Measurements from ENCODE around the gene MFSD6. TPM values are rescaled to one million over a fixed set of nuclear protein-coding genes. Genes with fewer than 3 reads are reported as not detected.

Gene MFSD6
- total RNA-seq, 1 donor from 2014 or later = 52.4 TPM

GRCh38 chr2:190481339-190481738, 73.2 kb downstream of the MFSD6 start:
- no peaks in the 10 kb centered on the region for H3K36me3 ChIP-seq (ENCODE audit: control insufficient read depth, insufficient read depth, low read length)
- DNase-seq (ENCODE audit: low read depth) = no peak
- H3K4me3 ChIP-seq (ENCODE audit: low read depth, low read length) = no peak overlapping the region
- no peak for TF ChIP-seq CTCF (IDR thresholded peaks at IDR 0.05; ENCODE audit: insufficient read depth, low read length, poor library complexity, severe bottlenecking)
- H3K27me3 ChIP-seq (ENCODE audit: control insufficient read depth, insufficient read depth, low read length) = no peaks in the 10 kb centered on the region

GRCh38 chr2:190482451-190482850, 74.3 kb downstream of the MFSD6 start:
- Histone ChIP-seq H3K27me3 (ENCODE audit: control insufficient read depth, insufficient read depth, low read length) (no peaks in the 10 kb centered on the region), H3K4me3 (ENCODE audit: low read depth, low read length) (no peak overlapping the region), H3K36me3 (ENCODE audit: control insufficient read depth, insufficient read depth, low read length) (no peaks in the 10 kb centered on the region)
- no peak for TF ChIP-seq CTCF (IDR thresholded peaks at IDR 0.05; ENCODE audit: insufficient read depth, low read length, poor library complexity, severe bottlenecking)
- no peak for DNase-seq (ENCODE audit: low read depth)

- no peaks in the 10 kb centered on the region for H3K36me3 ChIP-seq (ENCODE audit: control insufficient read depth, insufficient read depth, low read length)
- DNase-seq (ENCODE audit: low read depth) = no peak
- no peak overlapping the region for H3K4me3 ChIP-seq (ENCODE audit: low read depth, low read length)
- H3K27me3 ChIP-seq (ENCODE audit: control insufficient read depth, insufficient read depth, low read length) = no peaks in the 10 kb centered on the region
- no peak for TF ChIP-seq CTCF (IDR thresholded peaks at IDR 0.05; ENCODE audit: insufficient read depth, low read length, poor library complexity, severe bottlenecking)
These were observed 78.0 kb downstream of the MFSD6 start for GRCh38 chr2:190486037-190486623.

- no peak for DNase-seq (ENCODE audit: low read depth)
- no peak for TF ChIP-seq CTCF (IDR thresholded peaks at IDR 0.05; ENCODE audit: insufficient read depth, low read length, poor library complexity, severe bottlenecking)
- Histone ChIP-seq H3K36me3 (ENCODE audit: control insufficient read depth, insufficient read depth, low read length) (no peaks in the 10 kb centered on the region), H3K27me3 (ENCODE audit: control insufficient read depth, insufficient read depth, low read length) (no peaks in the 10 kb centered on the region), H3K4me3 (ENCODE audit: low read depth, low read length) (no peak overlapping the region)
These were observed 80.5 kb downstream of the MFSD6 start for GRCh38 chr2:190488516-190489233.

- DNase-seq (ENCODE audit: low read depth) = no peak
- H3K4me3 ChIP-seq (ENCODE audit: low read depth, low read length) = no peak overlapping the region
- no peaks in the 10 kb centered on the region for H3K27me3 ChIP-seq (ENCODE audit: control insufficient read depth, insufficient read depth, low read length)
- no peaks in the 10 kb centered on the region for H3K36me3 ChIP-seq (ENCODE audit: control insufficient read depth, insufficient read depth, low read length)
- no peak for TF ChIP-seq CTCF (IDR thresholded peaks at IDR 0.05; ENCODE audit: insufficient read depth, low read length, poor library complexity, severe bottlenecking)
These were observed 81.3 kb downstream of the MFSD6 start for GRCh38 chr2:190489475-190489874.

DNA sequence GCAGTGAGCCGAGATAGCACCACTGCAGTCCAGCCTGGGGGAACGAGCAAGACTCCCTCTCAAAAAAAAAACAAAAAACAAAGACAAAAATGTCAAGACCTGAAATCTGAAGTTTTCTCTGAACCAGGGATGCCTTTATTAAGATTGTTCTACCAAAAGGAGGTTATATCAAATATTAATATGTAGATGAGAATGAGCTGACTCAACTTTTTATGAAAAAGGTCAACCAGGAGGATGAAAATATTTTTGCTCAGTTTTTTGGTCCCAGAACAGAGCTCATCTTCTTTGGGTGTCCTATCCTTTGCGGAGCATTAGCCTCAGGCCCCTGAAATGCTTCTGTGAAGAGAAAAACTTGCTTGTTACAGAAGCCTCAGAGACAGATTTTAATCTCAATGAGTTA, 82.3 kb downstream of the MFSD6 start:
- no peaks in the 10 kb centered on the region for H3K36me3 ChIP-seq (ENCODE audit: control insufficient read depth, insufficient read depth, low read length)
- TF ChIP-seq CTCF (IDR thresholded peaks at IDR 0.05; ENCODE audit: insufficient read depth, low read length, poor library complexity, severe bottlenecking) = no peak
- DNase-seq (ENCODE audit: low read depth) = no peak
- H3K27me3 ChIP-seq (ENCODE audit: control insufficient read depth, insufficient read depth, low read length) = no peaks in the 10 kb centered on the region
- no peak overlapping the region for H3K4me3 ChIP-seq (ENCODE audit: low read depth, low read length)

Measured in kidney epithelial cell (primary cell).